H1 (cell line): ENCODE data around the gene PTGES3L. TPM values are rescaled to one million over a fixed set of nuclear protein-coding genes. Genes with fewer than 3 reads are reported as not detected.

ENCODE experiments used
- CTCF ChIA-PET: fragments of 300-600 bp; sonication (Branson Sonifier 250); formaldehyde crosslinking; loops from one replicate; lab custom pipeline; 2021; ENCODE audit not compliant: partially characterized antibody; lab: Charles Lee
- POLR2A ChIA-PET: fragments of 300-600 bp; sonication (Branson Sonifier 250); formaldehyde crosslinking; loops from one replicate; lab custom pipeline; 2021; ENCODE audit warnings: inconsistent platforms; ENCODE audit not compliant: partially characterized antibody; lab: Charles Lee
- DNase-seq, 2 experiments: peaks; one replicate each; pipeline versions ENCODE4 v3.0.0 to v3.0.0-alpha.2; 2010 to 2022; ENCODE audit warnings: low spot score in 2 of 2, low read depth in 1 of 2, mixed read lengths in 1 of 2
- FAIRE-seq: peaks from 2 replicates; lab custom pipeline; 2011; peaks lifted over from hg19 to GRCh38; lab: Jason Lieb, UNC
- H2AFZ ChIP-seq: 2 replicates; pipeline ENCODE4 v1.8.1; 2012; ENCODE audit warnings: low read length, inconsistent platforms
- H2AK5ac ChIP-seq: 2 replicates; pipeline ENCODE4 v1.6.1; 2013; ENCODE audit warnings: low read depth, low read length
- H2BK120ac ChIP-seq: replicated peaks from 2 replicates; pipeline ENCODE3; 2013; ENCODE audit warnings: low read depth, low read length, inconsistent platforms
- H2BK12ac ChIP-seq: 2 replicates; pipeline ENCODE4 v1.6.1; 2013; ENCODE audit warnings: low read depth, low read length
- H2BK15ac ChIP-seq: 2 replicates; pipeline ENCODE4 v1.6.1; 2013; ENCODE audit warnings: low read length
- H2BK20ac ChIP-seq: 2 replicates; pipeline ENCODE4 v1.6.1; 2013; ENCODE audit warnings: low read length
- H2BK5ac ChIP-seq: 2 replicates; pipeline ENCODE4 v1.6.1; 2013; ENCODE audit warnings: low read depth, low read length
- H3K14ac ChIP-seq: 2 replicates; pipeline ENCODE4 v1.6.1; 2013; ENCODE audit warnings: inconsistent platforms; ENCODE audit not compliant: insufficient read length
- H3K18ac ChIP-seq: 2 replicates; pipeline ENCODE4 v1.6.1; 2013; ENCODE audit warnings: low read length; ENCODE audit errors: extremely low read depth
- H3K23ac ChIP-seq: 2 replicates; pipeline ENCODE4 v1.6.1; 2013; ENCODE audit warnings: inconsistent platforms; ENCODE audit not compliant: insufficient read length
- H3K23me2 ChIP-seq: 2 replicates; pipeline ENCODE4 v1.6.1; 2013; ENCODE audit warnings: low read depth, low read length
- H3K27ac ChIP-seq: 2 replicates; pipeline ENCODE4 v1.6.1; 2011; ENCODE audit warnings: low read depth, low read length, inconsistent platforms
- H3K27me3 ChIP-seq, 4 experiments: replicated peaks in 1 of 4; 1 replicate in 1 of 4; 2 replicates in 3 of 4; pipeline versions ENCODE4 v1.6.1 to v1.8.1; 2011 to 2013; ENCODE audit warnings: low read length in 3 of 4, mild to moderate bottlenecking in 3 of 4, inconsistent platforms in 2 of 4, mixed read lengths in 2 of 4, moderate library complexity in 1 of 4; ENCODE audit not compliant: control insufficient read depth in 3 of 4, insufficient read depth in 3 of 4; ENCODE audit errors: extremely low read depth in 1 of 4
- H3K36me3 ChIP-seq, 4 experiments: 2 replicates each; pipeline versions ENCODE4 v1.6.1 to v1.8.1; 2011 to 2013; ENCODE audit warnings: mild to moderate bottlenecking in 4 of 4, low read length in 3 of 4, moderate library complexity in 2 of 4, control low read depth in 1 of 4, inconsistent platforms in 1 of 4; ENCODE audit not compliant: insufficient read depth in 4 of 4, control insufficient read depth in 2 of 4
- H3K4ac ChIP-seq: replicated peaks from 2 replicates; pipeline ENCODE3; 2013; ENCODE audit warnings: low read length, low read depth, mixed read lengths, inconsistent platforms; ENCODE audit not compliant: insufficient read length
- H3K4me1 ChIP-seq, 4 experiments: replicated peaks in 1 of 4; 1 replicate in 1 of 4; 2 replicates in 3 of 4; pipeline versions ENCODE4 v1.6.1 to v1.8.1; 2011 to 2013; ENCODE audit warnings: low read length in 3 of 4, inconsistent platforms in 2 of 4, mixed read lengths in 1 of 4; ENCODE audit not compliant: insufficient read depth in 4 of 4, control insufficient read depth in 3 of 4
- H3K4me2 ChIP-seq, 2 experiments: 2 replicates each; pipeline versions ENCODE4 v1.6.1 to v1.8.1; 2011 to 2013; ENCODE audit warnings: low read depth in 2 of 2, low read length in 2 of 2, control low read depth in 1 of 2, inconsistent platforms in 1 of 2, mild to moderate bottlenecking in 1 of 2; ENCODE audit not compliant: insufficient read depth in 1 of 2
- H3K4me3 ChIP-seq, 4 experiments: fragments of 200-600, 300-600 bp in 1 of 4; sonication (generic), shearing (Covaris generic), sonication (Bioruptor Twin) in 1 of 4; 2 replicates each; pipeline versions ENCODE4 v1.5.1 to v1.8.1; 2011 to 2016; ENCODE audit warnings: low read length in 4 of 4, low read depth in 3 of 4, control low read depth in 2 of 4, inconsistent platforms in 2 of 4, mild to moderate bottlenecking in 2 of 4, mixed read lengths in 1 of 4, moderate library complexity in 1 of 4; ENCODE audit not compliant: insufficient read depth in 2 of 4; ENCODE audit errors: extremely low read depth in 1 of 4
- H3K56ac ChIP-seq: replicated peaks from 2 replicates; pipeline ENCODE3; 2013; ENCODE audit warnings: low read depth, mild to moderate bottlenecking, mixed read lengths, low read length, inconsistent platforms; ENCODE audit not compliant: insufficient read length
- H3K79me1 ChIP-seq: 2 replicates; pipeline ENCODE4 v1.6.1; 2013; ENCODE audit warnings: low read depth, low read length, control low read depth
- H3K79me2 ChIP-seq, 2 experiments: 2 replicates each; pipeline versions ENCODE4 v1.6.1 to v1.8.1; 2012 to 2013; ENCODE audit warnings: low read length in 2 of 2, mild to moderate bottlenecking in 2 of 2, inconsistent platforms in 1 of 2; ENCODE audit not compliant: insufficient read depth in 2 of 2, control insufficient read depth in 1 of 2
- H3K9ac ChIP-seq, 4 experiments: replicated peaks in 1 of 4; 1 replicate in 1 of 4; 2 replicates in 3 of 4; pipeline versions ENCODE4 v1.6.1 to v1.8.1; 2011 to 2013; ENCODE audit warnings: low read depth in 3 of 4, low read length in 3 of 4, control low read depth in 2 of 4, mild to moderate bottlenecking in 2 of 4, moderate library complexity in 2 of 4, inconsistent platforms in 1 of 4; ENCODE audit errors: extremely low read depth in 1 of 4
- H3K9me3 ChIP-seq, 2 experiments: 2 replicates each; pipeline versions ENCODE4 v1.6.1 to v1.8.1; 2012 to 2013; ENCODE audit warnings: mild to moderate bottlenecking in 2 of 2, moderate library complexity in 2 of 2, control low read depth in 1 of 2, inconsistent platforms in 1 of 2, low read depth in 1 of 2, low read length in 1 of 2, mixed read lengths in 1 of 2; ENCODE audit not compliant: insufficient read depth in 2 of 2
- H4K20me1 ChIP-seq, 2 experiments: replicated peaks in 1 of 2; 2 replicates each; pipeline versions ENCODE3 to v1.8.1; 2011 to 2013; ENCODE audit warnings: inconsistent platforms in 2 of 2, low read length in 2 of 2, mild to moderate bottlenecking in 1 of 2; ENCODE audit not compliant: insufficient read depth in 2 of 2, control insufficient read depth in 1 of 2
- H4K5ac ChIP-seq: 2 replicates; pipeline ENCODE4 v1.6.1; 2013; ENCODE audit warnings: low read length, low read depth, mixed read lengths, inconsistent platforms; ENCODE audit not compliant: insufficient read length
- H4K8ac ChIP-seq: 2 replicates; pipeline ENCODE4 v1.8.0; 2013; ENCODE audit warnings: mild to moderate bottlenecking, moderate library complexity, low read length, inconsistent platforms; ENCODE audit not compliant: insufficient read depth; ENCODE audit errors: extremely low read depth
- H4K91ac ChIP-seq: replicated peaks from 2 replicates; pipeline ENCODE3; 2013; ENCODE audit warnings: low read length, mixed read lengths, inconsistent platforms; ENCODE audit not compliant: insufficient read length
- CBX8 ChIP-seq: fragments of 300-800, 300-1000 bp; sonication (generic); IDR thresholded peaks from 2 replicates; pipeline ENCODE4 v1.7.1; 2016; ENCODE audit warnings: low read depth, low read length, borderline replicate concordance
- CEBPB ChIP-seq: IDR thresholded peaks from 2 replicates; pipeline ENCODE4 v1.6.1; 2012; ENCODE audit warnings: low read depth, low read length
- CHD1 ChIP-seq: IDR thresholded peaks from 2 replicates; pipeline ENCODE4 v1.6.1; 2012; ENCODE audit warnings: low read depth, low read length, improper control_type of control experiment
- CHD2 ChIP-seq: IDR thresholded peaks from 2 replicates; pipeline ENCODE4 v1.6.1; 2012; ENCODE audit warnings: low read length, improper control_type of control experiment
- GABPA ChIP-seq: IDR thresholded peaks from 2 replicates; pipeline ENCODE4 v1.6.1; 2011; ENCODE audit warnings: mild to moderate bottlenecking, low read length, moderate library complexity, borderline replicate concordance; ENCODE audit not compliant: insufficient read depth
- HDAC6 ChIP-seq: IDR thresholded peaks from one replicate; pipeline ENCODE4 v1.7.1; 2012; ENCODE audit warnings: low read depth, mild to moderate bottlenecking, inconsistent platforms, low read length, moderate library complexity
- KDM1A ChIP-seq: fragments of 200-600, 300-600 bp; sonication (generic); IDR thresholded peaks from 2 replicates; pipeline ENCODE4 v1.7.1; 2016; ENCODE audit warnings: mild to moderate bottlenecking, low read length, borderline replicate concordance
- NRF1 ChIP-seq: IDR thresholded peaks from 2 replicates; pipeline ENCODE4 v1.6.1; 2011; ENCODE audit warnings: mild to moderate bottlenecking, low read depth, low read length, improper control_type of control experiment
- SAP30 ChIP-seq: fragments of 300-600 bp; sonication (generic); IDR thresholded peaks from 2 replicates; pipeline ENCODE4 v1.7.1; 2012; ENCODE audit warnings: low read length, moderate library complexity, mild to moderate bottlenecking, inconsistent platforms; ENCODE audit not compliant: insufficient read depth, insufficient replicate concordance
- SIRT6 ChIP-seq: IDR thresholded peaks from one replicate; pipeline ENCODE4 v1.7.1; 2012; ENCODE audit warnings: low read length, inconsistent platforms
- SP1 ChIP-seq: IDR thresholded peaks from 2 replicates; pipeline ENCODE4 v1.6.1; 2011; ENCODE audit warnings: low read depth, low read length
- SRF ChIP-seq: IDR thresholded peaks from 2 replicates; pipeline ENCODE4 v1.6.1; 2011; ENCODE audit warnings: mild to moderate bottlenecking, low read depth, low read length, moderate library complexity
- TBP ChIP-seq: IDR thresholded peaks from 2 replicates; pipeline ENCODE4 v1.6.1; 2011; ENCODE audit warnings: low read depth, low read length, improper control_type of control experiment
- YY1 ChIP-seq: IDR thresholded peaks from 2 replicates; pipeline ENCODE4 v1.6.1; 2011; ENCODE audit warnings: low read depth, mild to moderate bottlenecking, low read length
- WGBS, 2 experiments: shearing (Covaris generic) in 1 of 2; methylation state at CpG; one replicate each; pipeline versions ENCODE4 v1.1.6 to v1.1.7; 2013 to 2015; ENCODE audit warnings: low lambda C conversion rate in 2 of 2, mixed read lengths in 2 of 2, inconsistent platforms in 1 of 2, low coverage in 1 of 2, missing lambda C conversion rate in 1 of 2; ENCODE audit not compliant: insufficient replicate concordance in 2 of 2, insufficient coverage in 1 of 2, insufficient read length in 1 of 2; ENCODE audit errors: extremely low coverage in 1 of 2, missing lambda C conversion rate in 1 of 2; 5-methylcytosine and 5-hydroxymethylcytosine counted together
- polyA plus RNA-seq, 7 experiments: library from polyadenylated mRNA; depleted of rRNA in 3 of 7; stranded (reverse) in 5 of 7; unstranded in 2 of 7; fragments of >200 nt in 5 of 7; fragments of 200-250 nt in 2 of 7; gene quantifications; 1 replicate in 5 of 7; 2 replicates in 1 of 7; 4 replicates in 1 of 7; pipeline versions ENCODE4 v1.2.1 to v1.2.3, GENCODE V29; 2011 to 2013; ENCODE audit warnings: missing spikeins in 2 of 7, mixed read lengths in 2 of 7
- total RNA-seq: library from RNA; stranded (reverse); fragmentation: NEBNext Ultra II Directional; extraction: Animal tissue kit (Norgen Biotek cat#: 25700); gene quantifications from 2 replicates; pipeline ENCODE4 v1.2.1, GENCODE V29; 2021
- TF ChIP-seq, protein P1 (sequence below): IDR thresholded peaks from 2 replicates; pipeline ENCODE4 v1.6.1; 2012; ENCODE audit warnings: inconsistent platforms

Gene PTGES3L
- total and polyA plus RNA-seq, 2 of the 8 experiments (the other 6 are each of a cell fraction or from before 2014, with no cell fraction given) = 3.0 to 3.6 TPM

- Histone ChIP-seq H2BK20ac (no peak overlapping the region), H3K23me2 (no peaks in the 10 kb centered on the region), H2AFZ (no peak overlapping the region), H3K27ac (no peak overlapping the region), H3K4me3 (no peak overlapping the region), H2BK5ac (no peak overlapping the region), H3K79me2 (no peaks in the 10 kb centered on the region), H3K9me3 (no peaks in the 10 kb centered on the region), H3K18ac (no peak overlapping the region), H3K27me3 (no peaks in the 10 kb centered on the region), H4K5ac (no peak overlapping the region), H4K20me1 (no peaks in the 10 kb centered on the region), H3K9ac (no peak overlapping the region), H3K4ac (no peak overlapping the region), H3K14ac (no peak overlapping the region), H4K8ac (no peak overlapping the region), H2BK15ac (no peak overlapping the region), H2BK12ac (no peak overlapping the region), H3K23ac (no peak overlapping the region), H3K56ac (no peak overlapping the region), H3K4me1 (peaks cover 0 to 9% (median 0%) of the 10 kb centered on the region in 4 experiments; a peak in 2 of 7 replicates), H3K36me3 (no peaks in the 10 kb centered on the region), H2BK120ac (no peak overlapping the region), H3K4me2 (no peak overlapping the region), H2AK5ac (no peak overlapping the region), H4K91ac (no peak overlapping the region), H3K79me1 (no peaks in the 10 kb centered on the region)
- FAIRE-seq (no peak), DNase-seq (no peak)
- CTCF ChIA-PET = interaction anchor here (0.8 kb wide), 1 partner anchor 56 kb away, joined by 4 read pairs; no protein-coding TSS in a partner anchor
- POLR2A ChIA-PET = no interaction called here
- TF ChIP-seq CHD1 (no peak), HDAC6 (no peak), SIRT6 (no peak), GABPA (no peak), CHD2 (no peak), KDM1A (no peak), CEBPB (no peak), SP1 (no peak), YY1 (no peak), CBX8 (no peak), TBP (no peak), SAP30 (no peak), NRF1 (no peak), SRF (no peak)
- TF ChIP-seq, protein P1, sequence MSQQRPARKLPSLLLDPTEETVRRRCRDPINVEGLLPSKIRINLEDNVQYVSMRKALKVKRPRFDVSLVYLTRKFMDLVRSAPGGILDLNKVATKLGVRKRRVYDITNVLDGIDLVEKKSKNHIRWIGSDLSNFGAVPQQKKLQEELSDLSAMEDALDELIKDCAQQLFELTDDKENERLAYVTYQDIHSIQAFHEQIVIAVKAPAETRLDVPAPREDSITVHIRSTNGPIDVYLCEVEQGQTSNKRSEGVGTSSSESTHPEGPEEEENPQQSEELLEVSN = no peak
- WGBS, 2 experiments = 81% methylated on average over 7 of the region's 7 CpGs; no CpG with 5 or more reads in 1 of the 2 experiments
These were observed 57.6 kb downstream of the PTGES3L start for GRCh38 chr17:42922294-42922693.
